GM23248 (cell line): ENCODE results near the gene LSAMP.

Experiments used
- EZH2 ChIP-seq: fragments of 200-600 bp; sonication (generic); IDR thresholded peaks from 2 replicates; pipeline ENCODE4 v1.6.1; 2018; ENCODE audit warnings: antibody characterized with exemption, mild to moderate bottlenecking; ENCODE audit not compliant: insufficient read depth, poor library complexity, severe bottlenecking
- EZH2phosphoT487 ChIP-seq: fragments of 200-600 bp; sonication (generic); IDR thresholded peaks from 2 replicates; pipeline ENCODE4 v1.6.1; 2018; ENCODE audit warnings: antibody characterized with exemption, moderate library complexity, mild to moderate bottlenecking, low read depth; ENCODE audit not compliant: insufficient read depth

DNA sequence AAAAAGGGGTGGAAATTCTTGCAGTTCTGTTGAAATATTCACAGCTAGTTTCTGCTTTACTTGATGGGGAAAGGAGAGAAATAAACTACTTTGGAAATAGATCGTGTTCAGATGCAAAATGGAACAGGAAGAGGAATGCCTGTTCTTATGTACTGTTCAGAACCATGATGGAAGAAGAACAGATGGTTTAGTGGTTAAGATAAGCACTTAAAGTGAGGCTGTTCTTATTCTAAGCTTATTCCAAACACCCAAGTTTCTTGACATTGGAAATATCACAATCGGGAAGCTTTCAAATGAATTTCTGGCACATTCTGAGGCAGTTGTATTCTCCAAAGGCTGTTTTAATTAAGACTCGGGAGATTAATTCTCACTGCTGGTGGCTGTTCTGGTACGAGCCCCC is 228.5 kb downstream of the LSAMP start:
- TF ChIP-seq EZH2 (no peak), EZH2phosphoT487 (no peak)
